H9 (cell line): Measurements from ENCODE around the gene ZIM2. TPM values are rescaled to one million over a fixed set of nuclear protein-coding genes. Genes with fewer than 3 reads are reported as not detected.

Experiments used
- DNase-seq: peaks from one replicate; pipeline ENCODE4 v3.0.0-alpha.2; 2017
- H2AFZ ChIP-seq: one replicate; pipeline ENCODE4 v1.6.1; 2013; ENCODE audit warnings: mild to moderate bottlenecking, low read length, control low read depth, moderate library complexity
- H2AK5ac ChIP-seq: 2 replicates; pipeline ENCODE4 v1.6.1; 2013; ENCODE audit warnings: low read length, control low read depth, mixed read lengths; ENCODE audit not compliant: insufficient read length
- H2BK120ac ChIP-seq: one replicate; pipeline ENCODE4 v1.6.1; 2013; ENCODE audit warnings: low read depth, mild to moderate bottlenecking, low read length, control low read depth, inconsistent platforms; ENCODE audit not compliant: poor library complexity, severe bottlenecking
- H2BK12ac ChIP-seq: 2 replicates; pipeline ENCODE4 v1.6.1; 2013; ENCODE audit warnings: low read length, control low read depth, mixed read lengths, low read depth; ENCODE audit not compliant: insufficient read length
- H2BK15ac ChIP-seq: 2 replicates; pipeline ENCODE4 v1.6.1; 2013; ENCODE audit warnings: low read depth, low read length, control low read depth
- H2BK20ac ChIP-seq: one replicate; pipeline ENCODE4 v1.6.1; 2013; ENCODE audit warnings: low read depth, mild to moderate bottlenecking, low read length, control low read depth, inconsistent platforms; ENCODE audit not compliant: poor library complexity, severe bottlenecking
- H2BK5ac ChIP-seq: 2 replicates; pipeline ENCODE4 v1.6.1; 2013; ENCODE audit warnings: low read length, control low read depth, mixed read lengths; ENCODE audit not compliant: insufficient read length
- H3K14ac ChIP-seq: 2 replicates; pipeline ENCODE4 v1.6.1; 2013; ENCODE audit warnings: low read length, control low read depth; ENCODE audit not compliant: insufficient read depth
- H3K18ac ChIP-seq: 2 replicates; pipeline ENCODE4 v1.6.1; 2013; ENCODE audit warnings: low read depth, mild to moderate bottlenecking, mixed read lengths, low read length, control low read depth; ENCODE audit not compliant: insufficient read length
- H3K23ac ChIP-seq: 2 replicates; pipeline ENCODE4 v1.6.1; 2013; ENCODE audit warnings: low read length, control low read depth, mixed read lengths, low read depth; ENCODE audit not compliant: insufficient read length
- H3K23me2 ChIP-seq: 2 replicates; pipeline ENCODE4 v1.6.1; 2013; ENCODE audit warnings: low read depth, mild to moderate bottlenecking, mixed read lengths, low read length, control low read depth; ENCODE audit not compliant: insufficient read length, poor library complexity, severe bottlenecking
- H3K27ac ChIP-seq: 2 replicates; pipeline ENCODE4 v1.5.1; 2013; ENCODE audit warnings: low read length, control low read depth, mixed read lengths, low read depth; ENCODE audit not compliant: insufficient read length
- H3K27me3 ChIP-seq: 2 replicates; pipeline ENCODE4 v1.6.1; 2013; ENCODE audit warnings: low read length, control low read depth, inconsistent platforms; ENCODE audit not compliant: insufficient read depth
- H3K4ac ChIP-seq: 2 replicates; pipeline ENCODE4 v1.6.1; 2013; ENCODE audit warnings: low read depth, mild to moderate bottlenecking, control low read depth, inconsistent platforms, low read length, moderate library complexity
- H3K4me1 ChIP-seq: 2 replicates; pipeline ENCODE4 v1.6.1; 2013; ENCODE audit warnings: low read length, control low read depth, inconsistent platforms; ENCODE audit not compliant: insufficient read depth
- H3K4me2 ChIP-seq: 2 replicates; pipeline ENCODE4 v1.6.1; 2013; ENCODE audit warnings: low read length, control low read depth, mixed read lengths; ENCODE audit not compliant: insufficient read length, insufficient read depth
- H3K56ac ChIP-seq: 2 replicates; pipeline ENCODE4 v1.6.1; 2013; ENCODE audit warnings: low read depth, mild to moderate bottlenecking, mixed read lengths, low read length, control low read depth; ENCODE audit not compliant: insufficient read length
- H3K79me1 ChIP-seq: 2 replicates; pipeline ENCODE4 v1.6.1; 2013; ENCODE audit warnings: low read depth, mild to moderate bottlenecking, moderate library complexity, low read length, control low read depth, inconsistent platforms; ENCODE audit not compliant: insufficient read depth, poor library complexity, severe bottlenecking
- H3K79me2 ChIP-seq: 2 replicates; pipeline ENCODE4 v1.6.1; 2013; ENCODE audit warnings: low read length, control low read depth, inconsistent platforms; ENCODE audit not compliant: insufficient read depth
- H3K9ac ChIP-seq: 2 replicates; pipeline ENCODE4 v1.6.1; 2013; ENCODE audit warnings: low read length, control low read depth, mixed read lengths; ENCODE audit not compliant: insufficient read length; ENCODE audit errors: extremely low read depth
- H3K9me3 ChIP-seq: one replicate; pipeline ENCODE4 v1.6.1; 2013; ENCODE audit warnings: low read depth, low read length, inconsistent platforms; ENCODE audit not compliant: control insufficient read depth
- H3T11ph ChIP-seq: one replicate; pipeline ENCODE4 v1.6.1; 2013; ENCODE audit warnings: mild to moderate bottlenecking, low read length, control low read depth, inconsistent platforms
- H4K20me1 ChIP-seq: one replicate; pipeline ENCODE4 v1.6.1; 2013; ENCODE audit not compliant: control insufficient read depth, insufficient read length, insufficient read depth
- H4K5ac ChIP-seq: 2 replicates; pipeline ENCODE4 v1.6.1; 2013; ENCODE audit warnings: low read depth, mild to moderate bottlenecking, mixed read lengths, low read length, control low read depth; ENCODE audit not compliant: insufficient read length
- H4K8ac ChIP-seq: replicated peaks from 2 replicates; pipeline ENCODE4 v1.6.1; 2013; ENCODE audit warnings: low read length, control low read depth, mixed read lengths, low read depth; ENCODE audit not compliant: insufficient read length
- H4K91ac ChIP-seq: 2 replicates; pipeline ENCODE4 v1.6.1; 2013; ENCODE audit warnings: low read depth, mild to moderate bottlenecking, moderate library complexity, mixed read lengths, low read length, control low read depth; ENCODE audit not compliant: insufficient read length
- H3K27ac Mint-ChIP-seq, 3 experiments: 2 replicates in 2 of 3; 3 replicates in 1 of 3; pipeline ENCODE4 v1.8.0; 2020 to 2021; ENCODE audit warnings: mixed read lengths in 3 of 3, mild to moderate bottlenecking in 1 of 3, moderate library complexity in 1 of 3
- H3K27me3 Mint-ChIP-seq: 2 replicates; pipeline ENCODE4 v1.8.0; 2021; ENCODE audit warnings: low read depth, mild to moderate bottlenecking, moderate library complexity, mixed read lengths
- H3K36me3 Mint-ChIP-seq, 3 experiments: 2 replicates in 2 of 3; 3 replicates in 1 of 3; pipeline ENCODE4 v1.8.0; 2020 to 2021; ENCODE audit warnings: low read depth in 3 of 3, mixed read lengths in 3 of 3; ENCODE audit not compliant: insufficient read depth in 1 of 3
- H3K4me1 Mint-ChIP-seq, 2 experiments: 2 replicates each; pipeline ENCODE4 v1.8.0; 2020; ENCODE audit warnings: mixed read lengths in 2 of 2
- H3K4me3 Mint-ChIP-seq, 2 experiments: 2 replicates in 1 of 2; 3 replicates in 1 of 2; pipeline ENCODE4 v1.8.0; 2020 to 2021; ENCODE audit warnings: mild to moderate bottlenecking in 2 of 2, mixed read lengths in 2 of 2, moderate library complexity in 1 of 2
- H3K9me3 Mint-ChIP-seq, 2 experiments: 2 replicates in 1 of 2; 3 replicates in 1 of 2; pipeline ENCODE4 v1.8.0; 2020; ENCODE audit warnings: mild to moderate bottlenecking in 2 of 2, mixed read lengths in 2 of 2, moderate library complexity in 1 of 2
- CTCF ChIP-seq: fragments of 200-600 bp; sonication (generic); conservative IDR thresholded peaks from 3 replicates; pipeline ENCODE4 v1.8.0; 2021; ENCODE audit warnings: antibody characterized with exemption, mild to moderate bottlenecking
- WGBS: extraction: QIAGEN DNeasy Blood & Tissue Kit; methylation state at CpG from one replicate; pipeline ENCODE4 v1.1.7; 2013; ENCODE audit warnings: missing lambda C conversion rate, low lambda C conversion rate, mixed read lengths; ENCODE audit not compliant: insufficient read length; ENCODE audit errors: extremely low coverage; 5-methylcytosine and 5-hydroxymethylcytosine counted together
- total RNA-seq: library from RNA; stranded (reverse); gene quantifications from 2 replicates; pipeline ENCODE4 v1.2.1, GENCODE V29; 2021

The ZIM2 gene
- total RNA-seq, 1 experiment from 2014 or later, result not detected

GRCh38 chr19:56874530-56874929 is 34.0 kb upstream of the ZIM2 start:
- H4K91ac ChIP-seq, result no peak overlapping the region
- no peaks in the 10 kb centered on the region for H3K23me2 ChIP-seq
- H2AK5ac ChIP-seq, result no peak overlapping the region
- no peak overlapping the region for H3K23ac ChIP-seq
- no peak for TF ChIP-seq CTCF
- Mint-ChIP-seq H3K9me3 (peaks cover 94 to 96% of the 10 kb centered on the region in 2 experiments), H3K36me3 (peaks cover 18 to 36% (median 35%) of the 10 kb centered on the region in 3 experiments), H3K27me3 (peaks cover 1% of the 10 kb centered on the region), H3K4me1 (no peaks in the 10 kb centered on the region), H3K4me3 (no peak overlapping the region), H3K27ac (no peak overlapping the region)
- peaks cover 85% of the 10 kb centered on the region for H3K9me3 ChIP-seq
- H3K4me1 ChIP-seq, result no peaks in the 10 kb centered on the region
- no peak for DNase-seq
- no peak overlapping the region for H2BK12ac ChIP-seq
- no peak overlapping the region for H3T11ph ChIP-seq
- H2AFZ ChIP-seq, result no peak overlapping the region
- H3K27me3 ChIP-seq, result no peaks in the 10 kb centered on the region
- H3K4me2 ChIP-seq, result no peak overlapping the region
- H4K8ac ChIP-seq, result no peak overlapping the region
- no peaks in the 10 kb centered on the region for H3K79me2 ChIP-seq
- H3K9ac ChIP-seq, result no peak overlapping the region
- no peaks in the 10 kb centered on the region for H3K79me1 ChIP-seq
- H4K20me1 ChIP-seq, result no peaks in the 10 kb centered on the region
- no peak overlapping the region for H3K18ac ChIP-seq
- H2BK20ac ChIP-seq, result no peak overlapping the region
- no peak overlapping the region for H4K5ac ChIP-seq
- WGBS, result no CpG with 5 or more reads among the region's 4 CpGs
- no peak overlapping the region for H2BK120ac ChIP-seq
- no peak overlapping the region for H3K27ac ChIP-seq
- H3K56ac ChIP-seq, result no peak overlapping the region
- no peak overlapping the region for H3K14ac ChIP-seq
- H3K4ac ChIP-seq, result no peak overlapping the region
- H2BK15ac ChIP-seq, result no peak overlapping the region
- no peak overlapping the region for H2BK5ac ChIP-seq
